GM20000 (cell line): ENCODE results near the gene ASIC3.

Experiments
- DNase-seq: peaks from one replicate; pipeline ENCODE4 v3.0.0; 2012; ENCODE audit warnings: low spot score
- TF ChIP-seq, protein P1 (sequence below): IDR thresholded peaks from 2 replicates; pipeline ENCODE4 v1.5.1; 2012; ENCODE audit warnings: mild to moderate bottlenecking, control low read depth; ENCODE audit errors: extremely low read depth, missing control alignments

The ASIC3 gene

DNA sequence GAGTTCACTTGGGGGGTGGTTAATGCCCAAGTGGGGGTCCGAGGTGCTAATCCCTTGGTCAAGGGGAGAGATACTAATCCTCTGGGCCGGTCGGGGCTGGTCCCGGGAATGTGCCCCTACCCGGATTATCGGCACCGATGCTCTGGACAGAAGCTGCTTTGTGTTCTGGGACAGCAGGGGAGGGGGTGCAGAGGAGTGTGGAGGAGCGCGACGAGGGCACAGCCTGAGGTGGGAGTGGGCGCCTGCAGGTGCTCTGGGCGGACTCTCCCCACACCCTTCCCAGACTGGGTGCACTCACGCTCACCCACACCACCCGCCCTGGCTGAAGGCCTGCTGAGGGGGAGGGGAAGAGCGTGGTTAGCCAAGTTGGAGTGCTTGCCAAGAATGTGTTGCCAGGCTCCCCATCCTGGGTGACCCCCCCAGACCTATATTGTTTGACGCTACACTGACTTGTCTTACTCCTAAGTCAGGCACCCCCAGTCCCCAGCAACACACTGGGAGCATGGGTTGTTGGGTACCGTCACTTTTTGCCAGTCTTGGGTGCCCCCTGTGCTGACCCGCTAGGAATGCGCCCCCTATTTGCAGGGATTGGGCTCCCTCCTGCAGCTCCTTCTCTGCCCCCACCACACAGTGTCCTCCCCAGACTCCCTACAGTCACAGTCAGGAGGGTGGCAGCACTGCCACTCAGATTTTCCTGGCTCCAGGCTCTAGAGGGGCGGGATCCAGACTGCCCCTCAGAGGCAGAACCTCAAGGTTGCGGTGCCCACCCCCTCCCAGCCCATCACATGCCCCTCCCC, 12.3 kb downstream of the ASIC3 start:
- peak; percentile 56 for DNase-seq

DNA sequence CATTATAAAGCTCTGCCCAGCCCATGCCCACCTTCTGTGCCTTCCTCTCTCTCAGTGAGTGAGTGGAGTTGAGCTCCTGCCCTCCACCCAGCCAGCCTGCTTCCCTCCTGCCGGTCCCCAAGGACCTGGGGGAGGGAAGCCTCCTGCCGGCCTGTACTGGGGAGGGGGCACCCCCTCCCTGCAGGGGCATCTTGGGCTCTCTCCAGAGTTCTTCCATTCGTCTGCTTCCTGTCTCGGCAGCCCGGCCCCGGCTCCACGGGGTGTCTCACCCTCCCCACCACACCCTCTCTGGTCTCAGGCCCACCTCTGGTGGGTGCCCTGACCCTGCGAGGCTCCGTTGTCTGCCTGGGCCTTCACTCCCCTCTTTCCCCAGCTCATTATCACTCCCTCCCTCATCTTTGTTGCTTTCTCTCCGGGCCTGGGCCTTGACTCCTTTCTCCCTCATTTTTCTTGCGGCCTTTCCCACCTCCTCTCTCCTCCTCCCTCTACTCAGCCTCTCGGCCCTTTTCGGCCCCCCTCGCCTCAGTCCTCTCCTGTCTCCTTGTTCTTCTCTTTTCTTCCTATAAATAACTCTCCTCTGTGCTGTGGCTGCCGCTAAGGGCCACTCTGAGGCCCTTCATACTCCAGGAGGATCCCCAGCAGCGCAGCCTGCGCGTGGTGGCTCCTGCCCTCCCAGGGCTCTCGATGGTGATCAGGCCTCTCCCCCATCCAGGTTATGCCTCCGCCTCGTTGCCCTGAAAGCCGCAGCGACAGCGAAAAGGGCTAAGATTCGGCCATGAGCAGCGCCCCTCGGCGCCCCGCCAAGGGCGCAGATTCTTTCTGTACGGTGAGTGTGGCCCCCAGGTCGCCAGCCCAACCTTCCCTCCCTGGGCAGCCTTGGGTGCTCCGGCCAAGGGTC, 13.1 kb downstream of the ASIC3 start:
- TF ChIP-seq, protein P1, sequence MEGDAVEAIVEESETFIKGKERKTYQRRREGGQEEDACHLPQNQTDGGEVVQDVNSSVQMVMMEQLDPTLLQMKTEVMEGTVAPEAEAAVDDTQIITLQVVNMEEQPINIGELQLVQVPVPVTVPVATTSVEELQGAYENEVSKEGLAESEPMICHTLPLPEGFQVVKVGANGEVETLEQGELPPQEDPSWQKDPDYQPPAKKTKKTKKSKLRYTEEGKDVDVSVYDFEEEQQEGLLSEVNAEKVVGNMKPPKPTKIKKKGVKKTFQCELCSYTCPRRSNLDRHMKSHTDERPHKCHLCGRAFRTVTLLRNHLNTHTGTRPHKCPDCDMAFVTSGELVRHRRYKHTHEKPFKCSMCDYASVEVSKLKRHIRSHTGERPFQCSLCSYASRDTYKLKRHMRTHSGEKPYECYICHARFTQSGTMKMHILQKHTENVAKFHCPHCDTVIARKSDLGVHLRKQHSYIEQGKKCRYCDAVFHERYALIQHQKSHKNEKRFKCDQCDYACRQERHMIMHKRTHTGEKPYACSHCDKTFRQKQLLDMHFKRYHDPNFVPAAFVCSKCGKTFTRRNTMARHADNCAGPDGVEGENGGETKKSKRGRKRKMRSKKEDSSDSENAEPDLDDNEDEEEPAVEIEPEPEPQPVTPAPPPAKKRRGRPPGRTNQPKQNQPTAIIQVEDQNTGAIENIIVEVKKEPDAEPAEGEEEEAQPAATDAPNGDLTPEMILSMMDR = no peak
- no peak for DNase-seq

More for the DNA sequence above, 12.3 kb downstream of the ASIC3 start:
- TF ChIP-seq, protein P1 = peak; percentile 4

DNA sequence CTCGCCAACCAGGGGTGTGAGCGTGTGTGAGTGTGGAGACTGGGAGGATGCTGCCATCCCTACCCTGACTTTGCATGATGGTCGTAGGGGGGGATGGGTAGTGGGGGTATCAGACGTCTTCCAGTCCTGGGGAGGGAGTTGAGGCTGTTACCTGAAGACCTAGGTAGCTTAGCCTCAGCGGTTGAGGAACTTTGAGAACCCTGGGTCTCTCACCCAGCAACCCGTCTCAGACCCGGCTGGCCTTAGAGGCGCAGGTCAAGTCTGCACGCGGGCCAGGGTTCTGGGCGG, 13.7 kb downstream of the ASIC3 start:
- no peak for DNase-seq
- TF ChIP-seq, protein P1 = no peak

DNA sequence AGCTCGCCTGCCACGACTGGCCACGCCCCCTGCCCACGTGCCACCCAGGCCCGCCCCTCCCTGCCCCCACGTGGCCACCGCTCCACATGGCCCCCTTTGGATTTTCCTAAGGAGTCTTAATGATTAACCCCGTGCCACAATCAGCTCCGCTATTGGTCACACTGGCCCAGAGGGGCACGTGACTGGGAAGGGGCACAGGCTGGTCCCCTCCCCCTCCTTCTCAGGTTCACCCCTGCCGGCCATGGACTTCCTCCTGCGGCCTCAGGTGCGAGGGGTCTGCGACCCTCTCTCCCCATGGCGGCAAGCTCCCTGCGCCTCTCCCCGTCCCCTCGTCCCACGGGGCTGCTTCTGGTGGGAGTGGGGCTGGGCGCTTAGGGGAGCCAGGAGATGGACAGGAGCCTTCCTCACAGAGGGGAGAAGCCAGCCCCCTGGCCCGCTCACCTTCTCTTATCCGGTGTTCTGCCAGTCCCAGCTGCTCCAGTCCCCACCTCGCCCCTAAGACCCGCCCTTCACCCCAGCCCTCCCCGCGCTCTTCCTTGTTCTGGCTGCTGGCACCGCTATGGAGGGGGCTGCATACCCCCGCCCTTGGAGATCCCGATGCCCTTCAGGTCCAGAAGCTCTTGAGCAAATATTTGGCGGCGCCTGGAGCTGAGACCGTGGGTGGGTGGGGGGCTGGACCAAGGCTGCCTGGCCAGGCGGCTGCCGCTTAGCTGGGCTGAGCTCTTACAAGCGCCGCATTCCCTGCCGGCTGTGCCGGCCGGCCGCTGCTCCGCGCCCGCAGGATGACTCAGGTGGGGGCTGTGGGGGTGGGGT, 14.3 kb downstream of the ASIC3 start:
- no peak for DNase-seq
- TF ChIP-seq, protein P1 = no peak

DNA sequence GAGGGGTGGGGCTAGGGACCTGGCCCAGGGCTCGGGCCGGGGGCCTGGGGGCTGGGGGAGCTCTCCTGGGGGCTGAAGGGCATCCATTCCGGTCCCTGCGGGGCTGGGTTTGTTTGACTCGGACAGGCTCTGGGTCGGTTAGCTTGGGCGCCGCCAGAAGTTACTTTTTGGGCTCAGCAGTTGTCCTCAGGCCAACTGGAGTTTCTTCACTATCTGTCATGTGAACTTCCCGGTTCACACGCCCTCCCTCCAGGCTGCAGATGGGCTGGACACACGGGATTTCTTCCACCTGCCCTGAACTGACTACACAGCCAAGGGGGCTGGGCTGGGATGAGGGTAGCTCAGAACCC, 14.9 kb downstream of the ASIC3 start:
- DNase-seq = no peak

DNA sequence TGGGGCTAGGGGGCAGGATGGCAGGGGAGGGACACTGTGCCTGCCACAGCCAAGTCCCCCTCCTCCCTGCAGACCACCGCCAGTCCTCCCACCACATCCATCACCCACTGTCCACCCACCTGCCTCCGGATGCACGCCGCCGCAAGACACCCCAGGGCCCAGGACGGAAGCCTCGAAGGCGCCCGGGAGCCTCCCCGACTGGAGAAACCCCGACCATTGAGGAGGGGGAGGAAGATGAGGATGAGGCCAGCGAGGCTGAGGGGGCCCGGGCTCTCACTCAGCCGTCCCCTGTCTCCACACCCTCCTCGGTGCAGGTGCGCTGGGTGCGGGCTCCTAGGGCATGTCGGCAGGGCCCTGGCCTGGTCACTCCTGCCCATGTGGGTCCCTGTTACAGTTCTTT, 16.1 kb downstream of the ASIC3 start:
- no peak for DNase-seq
- TF ChIP-seq, protein P1 = no peak

More for the DNA sequence above, 14.9 kb downstream of the ASIC3 start:
- TF ChIP-seq, protein P1 = no peak
